H1 (cell line): ENCODE measurements around the gene ATG9B. TPM values are rescaled to one million over a fixed set of nuclear protein-coding genes. Genes with fewer than 3 reads are reported as not detected.
"Not testable (repeated sequence)": the region's sequence is repeated elsewhere in the genome, so short reads cannot be mapped to it uniquely, and the experiment has no call there.

Experiments
- CTCF ChIA-PET: fragments of 300-600 bp; sonication (Branson Sonifier 250); formaldehyde crosslinking; loops from one replicate; lab custom pipeline; 2021; ENCODE audit not compliant: partially characterized antibody; lab: Charles Lee
- POLR2A ChIA-PET: fragments of 300-600 bp; sonication (Branson Sonifier 250); formaldehyde crosslinking; loops from one replicate; lab custom pipeline; 2021; ENCODE audit warnings: inconsistent platforms; ENCODE audit not compliant: partially characterized antibody; lab: Charles Lee
- DNase-seq, 2 experiments: peaks; one replicate each; pipeline versions ENCODE4 v3.0.0 to v3.0.0-alpha.2; 2010 to 2022; ENCODE audit warnings: low spot score in 2 of 2, low read depth in 1 of 2, mixed read lengths in 1 of 2
- FAIRE-seq: peaks from 2 replicates; lab custom pipeline; 2011; peaks lifted over from hg19 to GRCh38; lab: Jason Lieb, UNC
- H2AFZ ChIP-seq: 2 replicates; pipeline ENCODE4 v1.8.1; 2012; ENCODE audit warnings: low read length, inconsistent platforms
- H2AK5ac ChIP-seq: 2 replicates; pipeline ENCODE4 v1.6.1; 2013; ENCODE audit warnings: low read depth, low read length
- H2BK120ac ChIP-seq: replicated peaks from 2 replicates; pipeline ENCODE3; 2013; ENCODE audit warnings: low read depth, low read length, inconsistent platforms
- H2BK12ac ChIP-seq: 2 replicates; pipeline ENCODE4 v1.6.1; 2013; ENCODE audit warnings: low read depth, low read length
- H2BK15ac ChIP-seq: 2 replicates; pipeline ENCODE4 v1.6.1; 2013; ENCODE audit warnings: low read length
- H2BK20ac ChIP-seq: 2 replicates; pipeline ENCODE4 v1.6.1; 2013; ENCODE audit warnings: low read length
- H2BK5ac ChIP-seq: 2 replicates; pipeline ENCODE4 v1.6.1; 2013; ENCODE audit warnings: low read depth, low read length
- H3K14ac ChIP-seq: 2 replicates; pipeline ENCODE4 v1.6.1; 2013; ENCODE audit warnings: inconsistent platforms; ENCODE audit not compliant: insufficient read length
- H3K18ac ChIP-seq: 2 replicates; pipeline ENCODE4 v1.6.1; 2013; ENCODE audit warnings: low read length; ENCODE audit errors: extremely low read depth
- H3K23ac ChIP-seq: 2 replicates; pipeline ENCODE4 v1.6.1; 2013; ENCODE audit warnings: inconsistent platforms; ENCODE audit not compliant: insufficient read length
- H3K23me2 ChIP-seq: 2 replicates; pipeline ENCODE4 v1.6.1; 2013; ENCODE audit warnings: low read depth, low read length
- H3K27ac ChIP-seq: 2 replicates; pipeline ENCODE4 v1.6.1; 2011; ENCODE audit warnings: low read depth, low read length, inconsistent platforms
- H3K27me3 ChIP-seq, 4 experiments: replicated peaks in 1 of 4; 1 replicate in 1 of 4; 2 replicates in 3 of 4; pipeline versions ENCODE4 v1.6.1 to v1.8.1; 2011 to 2013; ENCODE audit warnings: low read length in 3 of 4, mild to moderate bottlenecking in 3 of 4, inconsistent platforms in 2 of 4, mixed read lengths in 2 of 4, moderate library complexity in 1 of 4; ENCODE audit not compliant: control insufficient read depth in 3 of 4, insufficient read depth in 3 of 4; ENCODE audit errors: extremely low read depth in 1 of 4
- H3K36me3 ChIP-seq, 4 experiments: 2 replicates each; pipeline versions ENCODE4 v1.6.1 to v1.8.1; 2011 to 2013; ENCODE audit warnings: mild to moderate bottlenecking in 4 of 4, low read length in 3 of 4, moderate library complexity in 2 of 4, control low read depth in 1 of 4, inconsistent platforms in 1 of 4; ENCODE audit not compliant: insufficient read depth in 4 of 4, control insufficient read depth in 2 of 4
- H3K4ac ChIP-seq: replicated peaks from 2 replicates; pipeline ENCODE3; 2013; ENCODE audit warnings: low read length, low read depth, mixed read lengths, inconsistent platforms; ENCODE audit not compliant: insufficient read length
- H3K4me1 ChIP-seq, 4 experiments: replicated peaks in 1 of 4; 1 replicate in 1 of 4; 2 replicates in 3 of 4; pipeline versions ENCODE4 v1.6.1 to v1.8.1; 2011 to 2013; ENCODE audit warnings: low read length in 3 of 4, inconsistent platforms in 2 of 4, mixed read lengths in 1 of 4; ENCODE audit not compliant: insufficient read depth in 4 of 4, control insufficient read depth in 3 of 4
- H3K4me2 ChIP-seq, 2 experiments: 2 replicates each; pipeline versions ENCODE4 v1.6.1 to v1.8.1; 2011 to 2013; ENCODE audit warnings: low read depth in 2 of 2, low read length in 2 of 2, control low read depth in 1 of 2, inconsistent platforms in 1 of 2, mild to moderate bottlenecking in 1 of 2; ENCODE audit not compliant: insufficient read depth in 1 of 2
- H3K4me3 ChIP-seq, 4 experiments: fragments of 200-600, 300-600 bp in 1 of 4; sonication (generic), shearing (Covaris generic), sonication (Bioruptor Twin) in 1 of 4; 2 replicates each; pipeline versions ENCODE4 v1.5.1 to v1.8.1; 2011 to 2016; ENCODE audit warnings: low read length in 4 of 4, low read depth in 3 of 4, control low read depth in 2 of 4, inconsistent platforms in 2 of 4, mild to moderate bottlenecking in 2 of 4, mixed read lengths in 1 of 4, moderate library complexity in 1 of 4; ENCODE audit not compliant: insufficient read depth in 2 of 4; ENCODE audit errors: extremely low read depth in 1 of 4
- H3K56ac ChIP-seq: replicated peaks from 2 replicates; pipeline ENCODE3; 2013; ENCODE audit warnings: low read depth, mild to moderate bottlenecking, mixed read lengths, low read length, inconsistent platforms; ENCODE audit not compliant: insufficient read length
- H3K79me1 ChIP-seq: 2 replicates; pipeline ENCODE4 v1.6.1; 2013; ENCODE audit warnings: low read depth, low read length, control low read depth
- H3K79me2 ChIP-seq, 2 experiments: 2 replicates each; pipeline versions ENCODE4 v1.6.1 to v1.8.1; 2012 to 2013; ENCODE audit warnings: low read length in 2 of 2, mild to moderate bottlenecking in 2 of 2, inconsistent platforms in 1 of 2; ENCODE audit not compliant: insufficient read depth in 2 of 2, control insufficient read depth in 1 of 2
- H3K9ac ChIP-seq, 4 experiments: replicated peaks in 1 of 4; 1 replicate in 1 of 4; 2 replicates in 3 of 4; pipeline versions ENCODE4 v1.6.1 to v1.8.1; 2011 to 2013; ENCODE audit warnings: low read depth in 3 of 4, low read length in 3 of 4, control low read depth in 2 of 4, mild to moderate bottlenecking in 2 of 4, moderate library complexity in 2 of 4, inconsistent platforms in 1 of 4; ENCODE audit errors: extremely low read depth in 1 of 4
- H3K9me3 ChIP-seq, 2 experiments: 2 replicates each; pipeline versions ENCODE4 v1.6.1 to v1.8.1; 2012 to 2013; ENCODE audit warnings: mild to moderate bottlenecking in 2 of 2, moderate library complexity in 2 of 2, control low read depth in 1 of 2, inconsistent platforms in 1 of 2, low read depth in 1 of 2, low read length in 1 of 2, mixed read lengths in 1 of 2; ENCODE audit not compliant: insufficient read depth in 2 of 2
- H4K20me1 ChIP-seq, 2 experiments: replicated peaks in 1 of 2; 2 replicates each; pipeline versions ENCODE3 to v1.8.1; 2011 to 2013; ENCODE audit warnings: inconsistent platforms in 2 of 2, low read length in 2 of 2, mild to moderate bottlenecking in 1 of 2; ENCODE audit not compliant: insufficient read depth in 2 of 2, control insufficient read depth in 1 of 2
- H4K5ac ChIP-seq: 2 replicates; pipeline ENCODE4 v1.6.1; 2013; ENCODE audit warnings: low read length, low read depth, mixed read lengths, inconsistent platforms; ENCODE audit not compliant: insufficient read length
- H4K8ac ChIP-seq: 2 replicates; pipeline ENCODE4 v1.8.0; 2013; ENCODE audit warnings: mild to moderate bottlenecking, moderate library complexity, low read length, inconsistent platforms; ENCODE audit not compliant: insufficient read depth; ENCODE audit errors: extremely low read depth
- H4K91ac ChIP-seq: replicated peaks from 2 replicates; pipeline ENCODE3; 2013; ENCODE audit warnings: low read length, mixed read lengths, inconsistent platforms; ENCODE audit not compliant: insufficient read length
- CBX5 ChIP-seq: fragments of 300-800, 300-1000 bp; sonication (generic); IDR thresholded peaks from 2 replicates; pipeline ENCODE4 v1.7.1; 2016; ENCODE audit warnings: antibody characterized with exemption, low read length, low read depth
- EP300 ChIP-seq, 2 experiments: IDR thresholded peaks; 1 replicate in 1 of 2; 2 replicates in 1 of 2; pipeline ENCODE4 v1.6.1; 2011 to 2012; ENCODE audit warnings: low read depth in 2 of 2, low read length in 2 of 2, mild to moderate bottlenecking in 2 of 2, borderline replicate concordance in 1 of 2, inconsistent platforms in 1 of 2, moderate library complexity in 1 of 2
- JUN ChIP-seq: IDR thresholded peaks from 2 replicates; pipeline ENCODE4 v1.6.1; 2011; ENCODE audit warnings: low read depth, mild to moderate bottlenecking, improper control_type of control experiment, low read length
- KDM5A ChIP-seq: fragments of 200-600 bp; IDR thresholded peaks from 2 replicates; pipeline ENCODE4 v1.7.1; 2012; ENCODE audit warnings: mild to moderate bottlenecking, low read length, inconsistent platforms, mixed read lengths
- WGBS, 2 experiments: shearing (Covaris generic) in 1 of 2; methylation state at CpG; one replicate each; pipeline versions ENCODE4 v1.1.6 to v1.1.7; 2013 to 2015; ENCODE audit warnings: low lambda C conversion rate in 2 of 2, mixed read lengths in 2 of 2, inconsistent platforms in 1 of 2, low coverage in 1 of 2, missing lambda C conversion rate in 1 of 2; ENCODE audit not compliant: insufficient replicate concordance in 2 of 2, insufficient coverage in 1 of 2, insufficient read length in 1 of 2; ENCODE audit errors: extremely low coverage in 1 of 2, missing lambda C conversion rate in 1 of 2; 5-methylcytosine and 5-hydroxymethylcytosine counted together
- polyA plus RNA-seq, 7 experiments: library from polyadenylated mRNA; depleted of rRNA in 3 of 7; stranded (reverse) in 5 of 7; unstranded in 2 of 7; fragments of >200 nt in 5 of 7; fragments of 200-250 nt in 2 of 7; gene quantifications; 1 replicate in 5 of 7; 2 replicates in 1 of 7; 4 replicates in 1 of 7; pipeline versions ENCODE4 v1.2.1 to v1.2.3, GENCODE V29; 2011 to 2013; ENCODE audit warnings: missing spikeins in 2 of 7, mixed read lengths in 2 of 7
- total RNA-seq: library from RNA; stranded (reverse); fragmentation: NEBNext Ultra II Directional; extraction: Animal tissue kit (Norgen Biotek cat#: 25700); gene quantifications from 2 replicates; pipeline ENCODE4 v1.2.1, GENCODE V29; 2021

ATG9B gene
- total and polyA plus RNA-seq, 2 of the 8 experiments (the other 6 are each of a cell fraction or from before 2014, with no cell fraction given), result 1.4 to 2.3 TPM

GRCh38 chr7:151043959-151044358, 19.7 kb upstream of the ATG9B start (continued):
- no peak for TF ChIP-seq KDM5A
- TF ChIP-seq CBX5, result no peak
- no peak for TF ChIP-seq JUN
- TF ChIP-seq EP300 (IDR thresholded peaks at IDR 0.05; ENCODE audit: borderline replicate concordance in 1 of 2, low read depth in 2 of 2, low read length in 2 of 2), result no peak

DNA sequence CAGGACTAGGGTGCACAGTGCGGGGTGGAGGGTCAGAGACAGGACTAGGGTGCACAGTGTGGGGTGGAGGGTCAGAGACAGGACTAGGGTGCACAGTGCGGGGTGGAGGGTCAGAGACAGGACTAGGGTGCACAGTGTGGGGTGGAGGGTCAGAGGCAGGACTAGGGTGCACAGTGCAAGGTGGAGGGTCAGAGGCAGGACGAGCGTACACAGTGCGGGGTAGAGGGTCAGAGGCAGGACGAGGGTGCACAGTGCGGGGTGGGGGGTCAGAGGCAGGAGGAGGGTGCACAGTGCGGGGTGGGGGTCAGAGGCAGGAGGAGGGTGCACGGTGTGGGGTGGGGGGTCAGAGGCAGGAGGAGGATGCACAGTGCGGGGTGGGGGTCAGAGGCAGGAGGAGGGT, 19.2 kb upstream of the ATG9B start:
- FAIRE-seq, H4K5ac ChIP-seq, DNase-seq, H2BK20ac ChIP-seq, H3K56ac ChIP-seq, H2AK5ac ChIP-seq, H3K4me1 ChIP-seq, CTCF ChIA-PET, H2BK120ac ChIP-seq, H3K23ac ChIP-seq, H3K36me3 ChIP-seq, H4K8ac ChIP-seq, H3K79me2 ChIP-seq, H3K9me3 ChIP-seq, H2BK15ac ChIP-seq, H4K91ac ChIP-seq, H3K4ac ChIP-seq, H3K79me1 ChIP-seq, H3K4me2 ChIP-seq, H2BK12ac ChIP-seq, H4K20me1 ChIP-seq, H3K27ac ChIP-seq, H3K18ac ChIP-seq, H3K23me2 ChIP-seq, H2BK5ac ChIP-seq, H3K27me3 ChIP-seq, H3K14ac ChIP-seq, H2AFZ ChIP-seq, H3K9ac ChIP-seq, H3K4me3 ChIP-seq: not testable (repeated sequence)
- 83% methylated on average over 7 of the region's 10 CpGs; no CpG with 5 or more reads in 1 of the 2 experiments for WGBS, 2 experiments
- POLR2A ChIA-PET, result interaction anchor here (1.2 kb wide), 1 partner anchor 29 kb away, joined by 3 read pairs; no protein-coding TSS in a partner anchor
